Epidermal melanocyte (primary cell): ENCODE measurements around the gene CNFN.
"Not testable (repeated sequence)": the region's sequence is repeated elsewhere in the genome, so short reads cannot be mapped to it uniquely, and the experiment has no call there.

Experiments used
- DNase-seq: peaks from one replicate; pipeline ENCODE4 v3.0.0; 2011; ENCODE audit warnings: low spot score; ENCODE audit not compliant: insufficient read length

The CNFN gene

DNA sequence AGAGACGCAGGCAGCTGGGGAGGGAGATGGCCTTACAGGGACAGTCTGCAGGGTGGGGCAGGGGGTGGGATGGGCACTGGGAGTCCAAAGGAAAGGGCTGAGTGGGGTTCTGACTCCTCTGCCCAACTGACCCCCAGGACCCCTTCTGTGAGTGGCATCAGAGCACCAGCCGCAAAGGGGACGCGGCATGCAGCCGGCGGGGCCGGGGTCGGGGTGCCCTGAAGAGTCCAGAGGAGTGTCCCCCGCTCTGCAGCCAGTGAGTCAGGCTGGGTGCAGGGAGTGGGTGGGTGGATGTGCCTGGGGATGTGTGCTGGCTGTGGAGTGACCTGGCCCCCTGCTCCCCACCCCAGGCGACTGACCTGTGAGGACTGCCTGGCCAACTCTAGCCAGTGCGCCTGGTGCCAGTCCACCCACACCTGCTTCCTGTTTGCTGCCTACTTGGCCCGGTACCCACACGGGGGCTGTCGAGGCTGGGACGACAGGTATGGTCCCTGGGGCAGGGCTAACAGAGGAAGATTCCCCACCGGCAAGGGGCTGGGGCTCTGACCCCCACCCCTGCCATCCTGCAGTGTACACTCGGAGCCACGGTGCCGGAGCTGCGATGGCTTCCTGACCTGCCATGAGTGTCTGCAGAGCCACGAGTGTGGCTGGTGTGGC is 38.9 kb downstream of the CNFN start:
- DNase-seq, result no peak

DNA sequence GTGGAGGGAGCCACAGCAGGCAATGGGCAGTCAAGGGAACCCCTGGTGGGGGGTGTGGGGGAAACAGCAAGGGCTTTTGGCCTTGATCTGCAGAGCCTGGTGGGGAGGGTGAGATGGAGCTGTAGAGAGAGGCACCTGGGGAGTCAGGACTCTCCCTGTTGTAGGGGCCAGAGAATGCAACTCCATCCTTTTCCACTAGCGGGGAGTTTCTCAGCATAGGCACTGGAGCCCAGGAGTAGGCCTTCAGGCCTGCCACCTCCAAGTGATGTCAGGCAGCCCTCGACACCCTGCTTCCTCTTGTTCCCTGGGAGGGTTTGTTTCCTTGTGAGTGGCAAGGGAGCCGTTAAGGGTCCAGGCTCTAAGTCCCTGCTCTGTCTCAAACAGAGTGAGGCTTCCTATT is 39.7 kb downstream of the CNFN start:
- no peak for DNase-seq

DNA sequence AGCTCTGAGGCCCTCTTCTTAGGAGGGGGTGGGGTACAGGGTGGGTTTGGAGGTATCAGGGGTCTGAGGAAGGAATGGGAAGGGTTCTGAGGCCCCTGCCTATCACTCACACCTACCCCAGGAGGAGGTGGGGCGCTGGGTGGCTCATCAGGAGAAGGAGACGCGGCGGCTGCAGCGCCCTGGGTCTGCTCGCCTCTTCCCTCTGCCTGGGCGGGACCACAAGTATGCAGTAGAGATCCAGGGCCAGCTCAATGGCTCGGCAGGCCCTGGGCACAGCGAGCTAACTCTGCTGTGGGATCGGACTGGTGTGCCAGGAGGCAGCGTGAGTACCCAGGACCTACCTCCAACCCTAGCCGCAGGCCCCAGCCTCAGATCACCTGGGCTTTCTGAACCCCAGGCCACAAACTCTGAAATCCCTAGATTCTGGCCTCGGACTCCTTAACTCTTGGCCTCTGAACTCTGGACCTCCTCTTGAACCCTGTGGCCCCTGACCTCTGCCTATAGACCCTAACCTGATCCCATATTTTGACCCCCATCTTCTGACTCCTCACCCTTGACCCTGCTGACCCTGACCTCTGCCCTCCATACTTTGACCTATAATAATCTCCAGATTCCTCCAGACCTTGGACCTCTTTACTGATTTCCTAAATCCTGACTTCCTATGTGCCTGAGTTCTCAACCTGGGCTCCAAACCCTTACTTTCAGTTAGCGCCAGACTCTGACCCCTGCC is 40.6 kb downstream of the CNFN start:
- DNase-seq, result no peak

DNA sequence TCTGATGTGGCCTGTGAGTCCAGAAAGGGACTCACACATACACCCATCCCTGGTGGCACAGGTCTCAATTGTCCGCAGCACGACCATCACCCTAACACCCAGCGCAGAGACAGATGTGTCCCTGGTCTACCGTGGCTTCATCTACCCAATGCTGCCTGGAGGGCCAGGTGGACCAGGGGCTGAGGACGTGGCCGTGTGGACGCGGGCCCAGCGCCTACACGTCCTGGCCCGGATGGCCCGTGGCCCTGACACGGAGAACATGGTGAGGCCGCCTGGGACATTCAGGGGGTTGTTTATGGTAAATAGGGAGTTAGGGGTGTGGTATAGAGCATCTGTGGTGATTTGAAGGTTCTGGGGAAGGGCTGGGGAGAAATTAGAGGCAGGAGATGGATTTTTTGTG is 41.9 kb downstream of the CNFN start:
- no peak for DNase-seq

DNA sequence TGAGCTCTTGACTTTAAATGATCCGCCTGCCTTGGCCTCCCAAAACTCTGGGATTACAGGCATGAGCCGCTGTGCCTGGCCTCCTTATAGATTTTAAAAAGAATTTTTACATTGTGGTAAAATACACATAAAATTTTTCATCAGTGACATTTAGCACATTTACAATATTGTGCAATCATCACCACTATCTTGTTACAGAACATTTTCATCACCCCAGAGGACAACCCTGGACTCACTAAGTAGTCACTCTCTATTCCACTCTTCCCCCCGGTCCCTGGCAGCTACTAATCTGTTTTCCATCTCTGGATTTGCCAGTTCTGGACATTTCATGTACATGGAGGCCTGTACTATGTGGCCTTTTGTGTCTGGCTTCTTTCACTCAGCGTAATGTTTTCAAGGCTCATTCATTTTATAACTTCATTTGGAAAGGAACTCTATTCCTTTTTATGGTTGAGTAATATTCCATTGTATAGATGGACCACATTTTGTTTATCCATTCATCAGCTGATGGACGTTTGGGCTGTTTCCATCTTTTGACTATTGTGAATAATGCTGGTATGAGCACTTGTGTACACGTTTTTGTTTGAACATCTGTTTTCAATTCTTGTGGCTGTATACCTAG is 44.8 kb downstream of the CNFN start:
- no peak for DNase-seq

DNA sequence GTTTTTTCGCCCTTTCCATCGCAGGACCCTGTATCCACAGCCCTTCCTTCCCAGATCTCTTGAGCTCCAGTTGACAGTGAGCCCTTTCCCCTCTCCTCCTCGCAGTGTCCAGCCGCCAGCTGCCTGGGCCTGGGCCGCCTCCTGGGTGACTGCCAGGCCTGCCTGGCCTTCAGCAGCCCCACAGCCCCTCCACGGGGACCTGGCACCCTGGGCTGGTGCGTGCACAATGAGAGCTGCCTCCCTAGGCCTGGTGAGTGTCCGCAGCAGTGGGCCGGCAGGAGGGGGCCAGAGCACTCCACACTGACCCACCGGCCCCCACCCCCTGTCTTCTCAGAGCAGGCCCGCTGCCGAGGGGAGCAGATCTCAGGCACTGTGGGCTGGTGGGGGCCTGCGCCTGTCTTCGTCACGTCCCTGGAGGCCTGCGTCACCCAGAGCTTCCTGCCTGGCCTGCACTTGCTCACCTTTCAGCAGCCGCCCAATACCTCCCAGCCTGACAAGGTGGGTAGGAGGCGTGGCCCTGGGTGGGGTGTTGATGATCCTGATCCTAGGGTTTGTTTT is 45.7 kb downstream of the CNFN start:
- DNase-seq, result no peak

DNA sequence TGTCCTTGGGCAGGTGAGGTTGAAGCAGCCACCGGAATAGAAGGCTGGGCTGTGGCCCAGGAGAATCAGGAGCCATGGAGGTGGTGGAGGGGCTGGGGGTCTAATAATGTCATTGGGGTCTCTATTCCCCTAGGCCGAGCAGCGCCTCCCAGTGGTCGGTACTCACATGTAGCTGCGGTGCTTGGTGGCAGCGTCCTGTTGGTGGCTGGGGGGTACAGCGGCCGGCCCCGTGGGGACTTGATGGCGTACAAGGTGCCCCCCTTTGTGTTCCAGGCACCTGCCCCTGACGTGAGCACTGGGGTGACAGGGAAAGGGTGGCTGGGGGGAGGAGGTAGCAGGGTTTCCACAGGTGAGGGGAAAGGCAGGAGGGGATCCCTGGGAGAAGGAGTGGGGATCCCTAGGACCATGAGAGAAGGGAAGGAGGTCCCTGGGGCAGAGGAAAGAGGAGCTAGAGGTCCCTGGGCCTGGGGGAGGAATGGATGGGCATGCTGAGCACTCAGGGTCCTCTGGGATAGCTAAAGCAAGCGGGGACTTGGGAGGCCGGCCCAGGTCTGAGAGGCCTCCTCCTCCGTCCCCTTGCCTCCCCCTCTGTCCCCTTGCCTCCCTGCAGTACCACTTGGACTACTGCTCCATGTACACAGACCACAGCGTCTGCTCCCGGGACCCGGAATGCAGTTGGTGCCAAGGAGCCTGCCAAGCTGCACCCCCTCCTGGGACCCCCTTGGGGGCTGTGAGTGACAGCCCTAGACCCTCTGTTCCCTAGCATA is 46.6 kb downstream of the CNFN start:
- DNase-seq, result no peak

DNA sequence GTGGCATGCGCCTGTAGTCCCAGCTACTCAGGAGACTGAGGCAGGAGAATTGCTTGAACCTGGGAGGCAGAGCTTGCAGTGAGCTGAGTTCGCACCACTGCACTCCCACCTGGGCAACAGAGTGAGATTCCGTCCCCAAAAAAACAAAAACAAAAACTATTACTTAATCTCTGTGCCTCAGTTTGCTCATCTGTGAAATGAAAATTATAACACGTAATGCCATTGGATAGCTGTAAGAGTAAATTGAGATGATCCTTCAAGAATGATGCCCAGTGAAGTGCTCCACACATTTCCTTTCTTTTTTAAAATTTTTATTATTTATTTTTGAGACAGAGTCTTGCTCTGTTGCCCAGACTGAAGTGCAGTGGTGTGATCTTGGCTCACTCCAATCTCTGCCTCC is 50.2 kb downstream of the CNFN start:
- not testable (repeated sequence) for DNase-seq

DNA sequence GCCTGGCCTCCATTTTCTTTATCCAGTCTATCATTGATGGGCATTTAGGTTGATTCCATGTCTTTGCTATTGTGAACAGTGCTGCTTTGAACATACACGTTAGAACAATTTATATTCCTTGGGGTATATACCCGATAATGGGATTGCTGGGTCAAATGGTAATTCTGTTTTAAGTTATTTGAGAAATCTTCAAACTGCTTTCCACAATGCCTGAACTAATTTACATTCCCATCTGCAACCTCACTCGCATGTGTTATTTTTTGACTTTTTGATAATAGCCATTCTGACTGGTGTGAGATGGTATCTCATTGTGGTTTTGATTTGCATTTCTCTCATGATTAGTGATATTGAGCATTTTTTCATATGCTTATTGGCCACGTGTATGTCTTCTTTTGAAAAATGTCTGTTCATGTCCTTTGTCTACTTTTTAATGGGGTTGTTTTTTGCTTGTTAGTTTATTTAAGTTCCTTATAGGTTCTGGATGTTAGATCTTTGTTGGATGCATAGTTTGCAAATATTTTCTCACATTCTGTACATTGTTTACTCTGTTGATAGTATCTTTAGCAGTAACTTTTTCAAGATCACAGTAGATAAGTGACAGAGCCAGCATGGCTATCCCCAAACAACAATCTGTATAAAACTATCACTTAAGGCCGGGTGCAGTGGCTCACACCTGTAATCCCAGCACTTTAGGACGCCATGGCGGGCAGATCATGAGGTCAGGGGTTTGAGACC is 50.8 kb downstream of the CNFN start:
- DNase-seq, result not testable (repeated sequence)
